DND-41 (cell line): ENCODE results near the gene DENND1A.

Source experiments
- ATAC-seq: fragments of 200-7000 bp; cut with Tn5 transposase; 3 replicates; pipeline ENCODE4 v1.9.1; 2021; ENCODE audit warnings: low read depth; ENCODE audit not compliant: insufficient read depth
- DNase-seq: peaks from one replicate; pipeline ENCODE4 v3.0.0-alpha.2; 2020
- H2AFZ ChIP-seq: 2 replicates; pipeline ENCODE4 v1.6.0; 2012; ENCODE audit warnings: low read depth, low read length
- H3K27ac ChIP-seq: 2 replicates; pipeline ENCODE4 v1.5.1; 2012; ENCODE audit warnings: low read length, inconsistent platforms
- H3K27me3 ChIP-seq: fragments of 200-600 bp; sonication (generic); 2 replicates; pipeline ENCODE4 v1.6.0; 2012; ENCODE audit warnings: low read length, mild to moderate bottlenecking, inconsistent platforms; ENCODE audit not compliant: insufficient read depth, poor library complexity
- H3K36me3 ChIP-seq: 2 replicates; pipeline ENCODE4 v1.5.1; 2012; ENCODE audit warnings: low read length, inconsistent platforms; ENCODE audit not compliant: insufficient read depth
- H3K4me1 ChIP-seq: 2 replicates; pipeline ENCODE4 v1.5.1; 2012; ENCODE audit warnings: mild to moderate bottlenecking, low read length; ENCODE audit not compliant: insufficient read depth
- H3K4me2 ChIP-seq: 2 replicates; pipeline ENCODE4 v1.6.0; 2012; ENCODE audit warnings: mild to moderate bottlenecking, moderate library complexity, low read length, inconsistent platforms; ENCODE audit not compliant: insufficient read depth
- H3K4me3 ChIP-seq, 2 experiments: fragments of 200-600 bp in 1 of 2; shearing (Covaris generic) in 1 of 2; 2 replicates each; pipeline ENCODE4 v1.5.1; 2012 to 2016; ENCODE audit warnings: inconsistent platforms in 2 of 2, low read length in 2 of 2, mild to moderate bottlenecking in 2 of 2, low read depth in 1 of 2, moderate library complexity in 1 of 2
- H3K79me2 ChIP-seq: 2 replicates; pipeline ENCODE4 v1.6.0; 2012; ENCODE audit warnings: low read length, inconsistent platforms; ENCODE audit not compliant: insufficient read depth
- H3K9ac ChIP-seq: 2 replicates; pipeline ENCODE4 v1.6.0; 2012; ENCODE audit warnings: low read depth, mild to moderate bottlenecking, inconsistent platforms, low read length, moderate library complexity
- H3K9me3 ChIP-seq: 2 replicates; pipeline ENCODE4 v1.5.1; 2012; ENCODE audit warnings: low read length, moderate library complexity, mild to moderate bottlenecking, inconsistent platforms; ENCODE audit not compliant: insufficient read depth, severe bottlenecking
- H4K20me1 ChIP-seq: 2 replicates; pipeline ENCODE4 v1.6.0; 2012; ENCODE audit warnings: low read length; ENCODE audit not compliant: insufficient read depth
- EZH2 ChIP-seq: IDR thresholded peaks from 3 replicates; pipeline ENCODE4 v1.6.1; 2012; ENCODE audit warnings: borderline replicate concordance, low read depth, mild to moderate bottlenecking, moderate library complexity, low read length, inconsistent platforms; ENCODE audit not compliant: severe bottlenecking
- TF ChIP-seq, protein P1 (sequence below): IDR thresholded peaks from 2 replicates; pipeline ENCODE4 v1.5.1; 2012; ENCODE audit warnings: borderline replicate concordance, low read length, moderate library complexity, mild to moderate bottlenecking; ENCODE audit not compliant: poor library complexity, severe bottlenecking; ENCODE audit errors: extremely low read depth

Gene DENND1A

GRCh38 chr9:123792501-123792900, 137.4 kb downstream of the DENND1A start:
- ATAC-seq (no peak), DNase-seq (no peak)
- no peak overlapping the region for H2AFZ ChIP-seq
- H3K9ac ChIP-seq = no peak overlapping the region
- H3K4me1 ChIP-seq = no peaks in the 10 kb centered on the region
- no peaks in the 10 kb centered on the region for H3K27me3 ChIP-seq
- H3K79me2 ChIP-seq = no peaks in the 10 kb centered on the region
- H4K20me1 ChIP-seq = no peaks in the 10 kb centered on the region
- H3K27ac ChIP-seq = no peak overlapping the region
- H3K36me3 ChIP-seq = no peaks in the 10 kb centered on the region
- no peaks in the 10 kb centered on the region for H3K9me3 ChIP-seq
- TF ChIP-seq, protein P1, sequence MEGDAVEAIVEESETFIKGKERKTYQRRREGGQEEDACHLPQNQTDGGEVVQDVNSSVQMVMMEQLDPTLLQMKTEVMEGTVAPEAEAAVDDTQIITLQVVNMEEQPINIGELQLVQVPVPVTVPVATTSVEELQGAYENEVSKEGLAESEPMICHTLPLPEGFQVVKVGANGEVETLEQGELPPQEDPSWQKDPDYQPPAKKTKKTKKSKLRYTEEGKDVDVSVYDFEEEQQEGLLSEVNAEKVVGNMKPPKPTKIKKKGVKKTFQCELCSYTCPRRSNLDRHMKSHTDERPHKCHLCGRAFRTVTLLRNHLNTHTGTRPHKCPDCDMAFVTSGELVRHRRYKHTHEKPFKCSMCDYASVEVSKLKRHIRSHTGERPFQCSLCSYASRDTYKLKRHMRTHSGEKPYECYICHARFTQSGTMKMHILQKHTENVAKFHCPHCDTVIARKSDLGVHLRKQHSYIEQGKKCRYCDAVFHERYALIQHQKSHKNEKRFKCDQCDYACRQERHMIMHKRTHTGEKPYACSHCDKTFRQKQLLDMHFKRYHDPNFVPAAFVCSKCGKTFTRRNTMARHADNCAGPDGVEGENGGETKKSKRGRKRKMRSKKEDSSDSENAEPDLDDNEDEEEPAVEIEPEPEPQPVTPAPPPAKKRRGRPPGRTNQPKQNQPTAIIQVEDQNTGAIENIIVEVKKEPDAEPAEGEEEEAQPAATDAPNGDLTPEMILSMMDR = no peak
- TF ChIP-seq EZH2 = no peak
- H3K4me3 ChIP-seq = no peak overlapping the region
- H3K4me2 ChIP-seq = no peak overlapping the region

DNA sequence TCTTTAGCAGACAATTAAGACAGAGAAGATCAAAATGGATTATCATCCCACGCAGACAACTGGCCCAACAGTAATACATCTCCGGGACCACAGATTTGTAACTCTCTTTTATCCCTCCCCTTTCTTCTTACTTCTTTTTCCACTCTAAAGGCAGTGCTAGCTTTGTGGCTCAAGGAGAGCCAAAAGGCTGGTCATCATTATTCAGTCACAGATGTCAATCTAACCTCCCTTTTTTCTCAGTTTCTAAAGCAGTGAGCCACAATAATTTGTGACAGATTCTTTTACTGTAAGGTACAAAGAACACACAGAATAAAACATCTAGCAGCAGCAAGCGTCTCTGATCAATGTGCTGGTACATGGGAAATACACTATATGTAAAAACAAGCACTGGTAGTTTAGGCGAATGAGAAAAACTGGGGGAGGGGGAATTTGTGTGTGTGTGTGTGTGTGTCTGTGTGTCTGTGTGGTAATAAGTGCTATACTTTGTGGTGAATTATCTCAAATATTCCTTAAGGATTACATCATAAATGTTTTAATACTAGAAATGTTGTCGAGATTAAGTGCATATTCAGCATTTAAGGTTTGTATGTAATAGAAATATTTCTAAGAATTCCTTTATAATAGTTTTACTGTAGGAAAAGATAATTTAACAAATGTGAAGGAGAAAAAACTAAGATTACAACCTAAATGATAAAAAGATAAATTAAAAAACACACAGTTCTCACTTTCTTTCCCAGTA, 140.2 kb downstream of the DENND1A start:
- Histone ChIP-seq H2AFZ (no peak overlapping the region), H3K9me3 (no peaks in the 10 kb centered on the region), H3K9ac (no peak overlapping the region), H3K27me3 (no peaks in the 10 kb centered on the region), H3K36me3 (no peaks in the 10 kb centered on the region), H3K27ac (no peak overlapping the region), H4K20me1 (no peaks in the 10 kb centered on the region), H3K4me3 (no peak overlapping the region), H3K4me1 (no peaks in the 10 kb centered on the region), H3K79me2 (no peaks in the 10 kb centered on the region), H3K4me2 (no peak overlapping the region)
- ATAC-seq (no peak), DNase-seq (no peak)
- no peak for TF ChIP-seq EZH2
- TF ChIP-seq, protein P1 = no peak

DNA sequence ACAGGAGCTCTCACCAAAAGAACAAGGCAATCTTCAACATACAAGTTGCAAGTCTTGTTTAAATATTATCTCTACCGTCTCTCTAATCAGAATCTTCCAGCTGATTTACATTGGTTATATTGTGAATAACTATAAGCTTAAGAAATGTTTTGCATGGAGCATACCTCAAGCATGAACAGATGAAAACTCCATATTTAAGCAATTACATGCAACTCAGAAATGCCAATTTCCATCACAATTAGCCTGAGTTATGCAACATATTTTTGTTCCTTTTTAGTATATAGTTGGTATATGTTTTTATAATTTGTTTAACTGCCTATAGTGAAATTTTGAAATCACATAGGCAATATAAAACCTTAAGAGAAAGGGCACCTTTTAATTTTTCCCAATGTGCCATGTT, 142.5 kb downstream of the DENND1A start:
- no peaks in the 10 kb centered on the region for H3K4me1 ChIP-seq
- ATAC-seq (no peak), DNase-seq (no peak)
- H3K9ac ChIP-seq = no peak overlapping the region
- H3K27me3 ChIP-seq = no peaks in the 10 kb centered on the region
- no peaks in the 10 kb centered on the region for H3K9me3 ChIP-seq
- no peaks in the 10 kb centered on the region for H3K36me3 ChIP-seq
- H2AFZ ChIP-seq = no peak overlapping the region
- no peak overlapping the region for H3K4me2 ChIP-seq
- no peak overlapping the region for H3K4me3 ChIP-seq
- H3K27ac ChIP-seq = no peak overlapping the region
- no peaks in the 10 kb centered on the region for H4K20me1 ChIP-seq
- no peaks in the 10 kb centered on the region for H3K79me2 ChIP-seq
- TF ChIP-seq EZH2 = no peak
- TF ChIP-seq, protein P1 = no peak
